ENCODE data around the gene DPP9. TPM values are rescaled to one million over a fixed set of nuclear protein-coding genes. Genes with fewer than 3 reads are reported as not detected.

Gene DPP9
- total and polyA plus RNA-seq, 2 of the 13 experiments (the other 11 are each of a cell fraction or from before 2014, with no cell fraction given), result 8.4 to 25.8 TPM

DNA sequence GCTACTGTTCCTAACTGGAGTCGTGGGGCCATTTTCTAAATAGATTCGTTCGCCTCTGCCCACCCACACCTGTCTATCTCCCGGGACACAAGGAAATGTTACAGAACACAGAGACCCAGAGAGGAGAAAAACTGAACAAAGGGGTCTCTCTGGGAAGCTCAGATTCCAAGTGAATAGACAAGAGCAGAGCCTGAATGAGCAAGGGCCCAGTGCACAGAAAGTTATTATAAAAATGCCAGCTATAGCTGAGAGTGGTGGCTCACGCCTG, 40.7 kb upstream of the DPP9 start (continued):
- TF ChIP-seq, protein P1, sequence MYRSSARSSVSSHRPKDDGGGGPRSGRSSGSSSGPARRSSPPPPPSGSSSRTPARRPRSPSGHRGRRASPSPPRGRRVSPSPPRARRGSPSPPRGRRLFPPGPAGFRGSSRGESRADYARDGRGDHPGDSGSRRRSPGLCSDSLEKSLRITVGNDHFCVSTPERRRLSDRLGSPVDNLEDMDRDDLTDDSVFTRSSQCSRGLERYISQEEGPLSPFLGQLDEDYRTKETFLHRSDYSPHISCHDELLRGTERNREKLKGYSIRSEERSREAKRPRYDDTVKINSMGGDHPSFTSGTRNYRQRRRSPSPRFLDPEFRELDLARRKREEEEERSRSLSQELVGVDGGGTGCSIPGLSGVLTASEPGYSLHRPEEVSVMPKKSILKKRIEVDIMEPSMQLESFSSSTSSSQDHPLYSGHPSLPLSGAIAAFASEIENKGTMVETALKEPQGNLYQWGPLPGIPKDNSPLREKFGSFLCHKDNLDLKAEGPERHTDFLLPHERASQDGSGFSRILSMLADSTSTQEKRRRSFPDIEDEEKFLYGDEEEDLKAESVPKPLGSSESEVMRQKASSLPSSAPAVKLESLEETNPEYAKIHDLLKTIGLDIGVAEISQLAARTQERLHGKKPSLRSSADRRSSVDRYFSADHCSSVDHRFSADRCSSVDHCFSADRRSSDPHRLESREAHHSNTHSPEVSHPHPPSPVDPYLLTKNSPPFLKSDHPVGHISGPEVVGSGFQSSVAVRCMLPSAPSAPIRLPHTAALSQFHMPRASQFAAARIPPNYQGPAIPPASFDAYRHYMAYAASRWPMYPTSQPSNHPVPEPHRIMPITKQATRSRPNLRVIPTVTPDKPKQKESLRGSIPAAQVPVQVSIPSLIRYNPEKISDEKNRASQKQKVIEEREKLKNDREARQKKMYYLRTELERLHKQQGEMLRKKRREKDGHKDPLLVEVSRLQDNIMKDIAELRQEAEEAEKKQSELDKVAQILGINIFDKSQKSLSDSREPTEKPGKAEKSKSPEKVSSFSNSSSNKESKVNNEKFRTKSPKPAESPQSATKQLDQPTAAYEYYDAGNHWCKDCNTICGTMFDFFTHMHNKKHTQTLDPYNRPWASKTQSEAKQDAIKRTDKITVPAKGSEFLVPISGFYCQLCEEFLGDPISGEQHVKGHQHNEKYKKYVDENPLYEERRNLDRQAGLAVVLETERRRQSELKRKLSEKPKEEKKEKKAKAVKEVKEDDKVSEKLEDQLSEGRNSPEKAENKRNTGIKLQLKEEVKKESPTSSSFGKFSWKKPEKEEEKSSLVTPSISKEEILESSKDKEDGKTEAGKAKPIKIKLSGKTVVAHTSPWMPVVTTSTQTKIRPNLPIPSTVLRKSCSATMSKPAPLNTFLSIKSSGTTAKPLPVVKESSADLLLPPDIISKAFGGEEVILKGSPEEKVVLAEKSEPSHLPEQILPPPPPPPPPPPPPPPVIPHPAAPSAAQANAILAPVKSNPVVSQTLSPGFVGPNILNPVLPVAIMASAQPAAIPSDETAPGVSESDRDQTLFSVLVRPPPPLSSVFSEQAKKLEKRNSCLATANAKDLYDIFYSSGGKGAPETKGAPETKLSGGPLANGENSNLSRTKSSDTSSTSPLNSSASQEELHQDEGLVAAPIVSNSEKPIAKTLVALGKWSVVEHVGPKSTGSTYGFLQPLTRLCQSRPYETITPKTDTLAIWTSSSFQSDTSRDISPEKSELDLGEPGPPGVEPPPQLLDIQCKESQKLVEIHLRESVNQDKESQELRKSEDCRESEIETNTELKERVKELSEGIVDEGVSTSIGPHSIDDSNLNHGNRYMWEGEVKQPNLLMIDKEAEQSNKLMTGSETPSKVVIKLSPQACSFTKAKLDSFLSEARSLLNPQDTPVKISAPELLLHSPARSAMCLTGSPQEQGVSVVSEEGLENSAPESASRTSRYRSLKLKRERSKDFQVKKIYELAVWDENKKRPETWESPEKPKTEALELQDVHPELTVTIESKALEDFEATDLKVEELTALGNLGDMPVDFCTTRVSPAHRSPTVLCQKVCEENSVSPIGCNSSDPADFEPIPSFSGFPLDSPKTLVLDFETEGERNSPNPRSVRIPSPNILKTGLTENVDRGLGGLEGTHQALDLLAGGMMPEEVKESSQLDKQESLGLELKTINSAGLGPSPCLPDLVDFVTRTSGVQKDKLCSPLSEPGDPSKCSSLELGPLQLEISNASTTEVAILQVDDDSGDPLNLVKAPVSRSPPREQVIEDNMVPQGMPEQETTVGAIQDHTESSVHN (CRISPR knock-in tag; IDR thresholded peaks at IDR 0.05), result no peak
- TF ChIP-seq CREB1 (IDR thresholded peaks at IDR 0.05), result no peak
- TF ChIP-seq CREB1 (CRISPR knock-in tag; IDR thresholded peaks at IDR 0.05), result no peak
- no peak for TF ChIP-seq CBX5 (CRISPR knock-in tag; IDR thresholded peaks at IDR 0.05; ENCODE audit: borderline replicate concordance)
- TF ChIP-seq, protein P2, sequence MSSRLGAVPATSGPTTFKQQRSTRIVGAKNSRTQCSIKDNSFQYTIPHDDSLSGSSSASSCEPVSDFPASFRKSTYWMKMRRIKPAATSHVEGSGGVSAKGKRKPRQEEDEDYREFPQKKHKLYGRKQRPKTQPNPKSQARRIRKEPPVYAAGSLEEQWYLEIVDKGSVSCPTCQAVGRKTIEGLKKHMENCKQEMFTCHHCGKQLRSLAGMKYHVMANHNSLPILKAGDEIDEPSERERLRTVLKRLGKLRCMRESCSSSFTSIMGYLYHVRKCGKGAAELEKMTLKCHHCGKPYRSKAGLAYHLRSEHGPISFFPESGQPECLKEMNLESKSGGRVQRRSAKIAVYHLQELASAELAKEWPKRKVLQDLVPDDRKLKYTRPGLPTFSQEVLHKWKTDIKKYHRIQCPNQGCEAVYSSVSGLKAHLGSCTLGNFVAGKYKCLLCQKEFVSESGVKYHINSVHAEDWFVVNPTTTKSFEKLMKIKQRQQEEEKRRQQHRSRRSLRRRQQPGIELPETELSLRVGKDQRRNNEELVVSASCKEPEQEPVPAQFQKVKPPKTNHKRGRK (CRISPR knock-in tag; IDR thresholded peaks at IDR 0.05), result no peak
- TF ChIP-seq, protein P3, sequence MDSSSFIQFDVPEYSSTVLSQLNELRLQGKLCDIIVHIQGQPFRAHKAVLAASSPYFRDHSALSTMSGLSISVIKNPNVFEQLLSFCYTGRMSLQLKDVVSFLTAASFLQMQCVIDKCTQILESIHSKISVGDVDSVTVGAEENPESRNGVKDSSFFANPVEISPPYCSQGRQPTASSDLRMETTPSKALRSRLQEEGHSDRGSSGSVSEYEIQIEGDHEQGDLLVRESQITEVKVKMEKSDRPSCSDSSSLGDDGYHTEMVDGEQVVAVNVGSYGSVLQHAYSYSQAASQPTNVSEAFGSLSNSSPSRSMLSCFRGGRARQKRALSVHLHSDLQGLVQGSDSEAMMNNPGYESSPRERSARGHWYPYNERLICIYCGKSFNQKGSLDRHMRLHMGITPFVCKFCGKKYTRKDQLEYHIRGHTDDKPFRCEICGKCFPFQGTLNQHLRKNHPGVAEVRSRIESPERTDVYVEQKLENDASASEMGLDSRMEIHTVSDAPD (CRISPR knock-in tag; IDR thresholded peaks at IDR 0.05), result no peak
- TF ChIP-seq SOX13 (IDR thresholded peaks at IDR 0.05), result no peak
- TF ChIP-seq SOX13 (CRISPR knock-in tag; conservative IDR thresholded peaks at IDR 0.05 in 1 of 2, IDR thresholded peaks at IDR 0.05 in 1 of 2), result no peak
- TF ChIP-seq, protein P4, sequence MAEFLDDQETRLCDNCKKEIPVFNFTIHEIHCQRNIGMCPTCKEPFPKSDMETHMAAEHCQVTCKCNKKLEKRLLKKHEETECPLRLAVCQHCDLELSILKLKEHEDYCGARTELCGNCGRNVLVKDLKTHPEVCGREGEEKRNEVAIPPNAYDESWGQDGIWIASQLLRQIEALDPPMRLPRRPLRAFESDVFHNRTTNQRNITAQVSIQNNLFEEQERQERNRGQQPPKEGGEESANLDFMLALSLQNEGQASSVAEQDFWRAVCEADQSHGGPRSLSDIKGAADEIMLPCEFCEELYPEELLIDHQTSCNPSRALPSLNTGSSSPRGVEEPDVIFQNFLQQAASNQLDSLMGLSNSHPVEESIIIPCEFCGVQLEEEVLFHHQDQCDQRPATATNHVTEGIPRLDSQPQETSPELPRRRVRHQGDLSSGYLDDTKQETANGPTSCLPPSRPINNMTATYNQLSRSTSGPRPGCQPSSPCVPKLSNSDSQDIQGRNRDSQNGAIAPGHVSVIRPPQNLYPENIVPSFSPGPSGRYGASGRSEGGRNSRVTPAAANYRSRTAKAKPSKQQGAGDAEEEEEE (CRISPR knock-in tag; IDR thresholded peaks at IDR 0.05; ENCODE audit: borderline replicate concordance), result no peak
- TF ChIP-seq MED8 (CRISPR knock-in tag; IDR thresholded peaks at IDR 0.05; ENCODE audit: insufficient replicate concordance), result no peak
- no peak for TF ChIP-seq ZNF747 (CRISPR knock-in tag; IDR thresholded peaks at IDR 0.05; ENCODE audit: borderline replicate concordance)
- no peak for TF ChIP-seq THAP11 (CRISPR knock-in tag; IDR thresholded peaks at IDR 0.05)
- no peak for TF ChIP-seq POGZ (CRISPR knock-in tag; IDR thresholded peaks at IDR 0.05)
- TF ChIP-seq HOXA5 (CRISPR knock-in tag; IDR thresholded peaks at IDR 0.05), result no peak
